ENCODE results near the gene RASA3.

GRCh38 chr13:114125589-114125988 is 6.8 kb downstream of the RASA3 start:
- TF ChIP-seq CTCF (IDR thresholded peaks at IDR 0.05 in 2 of 3, conservative IDR thresholded peaks at IDR 0.05 in 1 of 3; ENCODE audit: borderline replicate concordance in 1 of 3, insufficient read depth in 1 of 3, low read depth in 2 of 3, low read length in 2 of 3) (no peak), EZH2 (IDR thresholded peaks at IDR 0.05) (no peak), CEBPB (IDR thresholded peaks at IDR 0.05; ENCODE audit: low read depth) (no peak), ATF3 (IDR thresholded peaks at IDR 0.05) (no peak), POLR2A (IDR thresholded peaks at IDR 0.05; ENCODE audit: borderline replicate concordance, extremely low read depth, insufficient read depth, insufficient read length) (no peak), TCF7L2 (IDR thresholded peaks at IDR 0.05; ENCODE audit: borderline replicate concordance, extremely low read depth, insufficient read depth, insufficient read length) (no peak), EZH2phosphoT487 (IDR thresholded peaks at IDR 0.05; ENCODE audit: borderline replicate concordance) (no peak), ZNF274 (IDR thresholded peaks at IDR 0.05; ENCODE audit: low read depth, low read length) (no peak), RAD21 (IDR thresholded peaks at IDR 0.05; ENCODE audit: low read depth) (no peak), REST (IDR thresholded peaks at IDR 0.05; ENCODE audit: low read depth) (no peak), ELF1 (IDR thresholded peaks at IDR 0.05; ENCODE audit: borderline replicate concordance, low read depth) (no peak)

Data from HCT116 (cell line).